Lower leg skin (tissue), 4 donors: Measurements from ENCODE around the gene RPL36A. TPM values are rescaled to one million over a fixed set of nuclear protein-coding genes. Genes with fewer than 3 reads are reported as not detected.

Experiments
- DNase-seq, 2 donors: peaks; one replicate each; pipeline ENCODE4 v3.0.0-alpha.2; 2019; ENCODE audit warnings: low spot score in 2 of 2
- H3K4me3 ChIP-seq: fragments of 200-600 bp; sonication (generic); 2 replicates; pipeline ENCODE4 v1.5.1; 2017; ENCODE audit warnings: mild to moderate bottlenecking, low read depth; ENCODE audit not compliant: poor library complexity, severe bottlenecking
- POLR2A ChIP-seq, 2 donors: fragments of 450-650 bp; IDR thresholded peaks; one replicate each; pipeline ENCODE4 v1.6.1; 2016 to 2017; ENCODE audit warnings: antibody characterized with exemption in 2 of 2, mild to moderate bottlenecking in 1 of 2, moderate library complexity in 1 of 2
- WGBS, 2 donors: methylation state at CpG; one replicate each; pipeline ENCODE4 v1.1.5; 2018; 5-methylcytosine and 5-hydroxymethylcytosine counted together
- intact Hi-C: fragments of 100-400 bp; cut with DNase I; formaldehyde crosslinking; loops from one replicate; pipeline ENCODE4 v1.15.0; 2023; ENCODE audit warnings: low total_unique reads
- total RNA-seq, 4 donors: library from RNA; depleted of rRNA; stranded (reverse); fragments of >200 nt; gene quantifications; one replicate each; pipeline ENCODE4 v1.1.0, GENCODE V29; 2016
- TF ChIP-seq, protein P1 (sequence below), 3 donors: fragments of 450-650 bp; IDR thresholded peaks; one replicate each; pipeline ENCODE4 v1.5.1; 2016; ENCODE audit warnings: antibody characterized with exemption in 3 of 3, mild to moderate bottlenecking in 3 of 3, moderate library complexity in 2 of 3

The RPL36A gene
- total RNA-seq = 1,000 to 10,000 TPM; 1,158 to 5,300 (median 1,747) TPM

DNA sequence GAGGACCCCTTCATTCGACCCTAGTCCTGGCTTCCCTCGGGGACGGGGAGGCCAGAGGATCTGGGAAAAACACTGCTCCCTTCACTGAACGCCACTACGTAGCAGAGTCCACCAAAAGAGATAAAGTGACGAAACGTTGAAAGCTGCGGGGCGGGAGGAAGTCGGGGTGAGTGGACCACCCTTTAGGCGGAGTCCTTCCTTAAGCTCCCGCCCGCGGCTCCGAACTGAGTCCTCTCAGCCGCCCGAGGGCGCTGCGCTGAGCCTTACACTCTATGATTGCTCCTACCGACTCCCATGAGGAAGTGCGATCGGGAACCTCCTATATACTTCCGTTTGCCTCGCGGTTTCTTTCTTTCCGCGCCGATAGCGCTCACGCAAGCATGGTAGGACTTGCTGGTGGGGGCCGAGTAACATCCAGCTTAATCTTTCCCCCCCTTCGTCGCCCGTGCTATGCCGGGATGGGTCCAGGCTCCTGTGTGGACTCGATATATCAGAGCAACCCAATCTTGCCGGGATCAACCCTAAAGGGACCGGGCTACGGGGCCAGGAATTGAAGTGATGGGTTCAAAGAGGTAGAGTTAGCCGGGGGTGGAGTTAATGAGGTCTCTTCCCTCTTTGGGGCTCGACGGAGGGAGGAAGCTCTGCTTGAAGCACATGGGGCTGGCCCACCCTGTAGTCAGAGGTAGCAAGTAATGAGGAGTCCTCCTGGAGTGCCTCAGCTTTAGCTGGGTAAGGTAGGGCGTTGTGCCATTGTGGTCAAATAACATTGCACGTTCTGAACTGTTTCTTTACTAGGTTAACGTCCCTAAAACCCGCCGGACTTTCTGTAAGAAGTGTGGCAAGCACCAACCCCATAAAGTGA, at the start of gene RPL36A:
RPL36A (plus strand) TSS at position 348 of the 862 bp plus-strand sequence; CDS start at position 381, 33 bp downstream.
- WGBS, 2 donors = 2 to 45% methylated on average over 30 to 47 of the region's 47 CpGs
- peak within 1 kb of the TSS; percentile 42 for H3K4me3 ChIP-seq
- peak; percentile 83 to 97 for DNase-seq

DNA sequence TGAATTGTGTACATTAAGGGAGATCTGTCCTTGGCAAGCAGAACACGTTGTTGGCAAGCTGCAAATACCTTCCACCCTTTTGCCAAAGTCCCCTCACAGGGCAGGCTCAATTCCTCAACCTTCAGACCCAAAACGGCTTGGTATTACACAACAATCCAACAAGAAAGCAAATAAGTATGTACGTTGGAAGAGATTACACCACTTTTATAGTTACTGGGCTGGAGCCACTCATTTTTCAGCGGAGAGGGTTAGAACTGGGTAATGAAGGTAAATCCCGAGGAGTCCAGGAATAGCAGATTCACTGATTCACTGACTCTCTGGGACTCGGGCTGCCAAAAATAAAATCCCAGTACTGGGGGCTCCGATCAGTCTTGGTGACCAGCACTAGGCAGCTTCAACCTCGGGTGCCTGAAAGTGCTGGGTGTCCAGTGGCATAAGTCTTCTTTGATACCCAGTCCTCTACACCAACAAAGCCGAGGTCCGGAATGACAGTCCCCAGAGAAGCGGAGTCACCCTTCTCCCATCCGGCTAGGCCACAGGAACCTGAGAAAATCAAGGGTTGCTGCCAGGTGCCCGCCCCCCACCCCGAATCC, 42.9 kb upstream of the RPL36A start:
- DNase-seq = no peak
- peak overlapping the region; percentile 38 for H3K4me3 ChIP-seq
- 0 to 28% methylated on average over 12 to 14 of the region's 14 CpGs for WGBS, 2 donors
- TF ChIP-seq, protein P1, sequence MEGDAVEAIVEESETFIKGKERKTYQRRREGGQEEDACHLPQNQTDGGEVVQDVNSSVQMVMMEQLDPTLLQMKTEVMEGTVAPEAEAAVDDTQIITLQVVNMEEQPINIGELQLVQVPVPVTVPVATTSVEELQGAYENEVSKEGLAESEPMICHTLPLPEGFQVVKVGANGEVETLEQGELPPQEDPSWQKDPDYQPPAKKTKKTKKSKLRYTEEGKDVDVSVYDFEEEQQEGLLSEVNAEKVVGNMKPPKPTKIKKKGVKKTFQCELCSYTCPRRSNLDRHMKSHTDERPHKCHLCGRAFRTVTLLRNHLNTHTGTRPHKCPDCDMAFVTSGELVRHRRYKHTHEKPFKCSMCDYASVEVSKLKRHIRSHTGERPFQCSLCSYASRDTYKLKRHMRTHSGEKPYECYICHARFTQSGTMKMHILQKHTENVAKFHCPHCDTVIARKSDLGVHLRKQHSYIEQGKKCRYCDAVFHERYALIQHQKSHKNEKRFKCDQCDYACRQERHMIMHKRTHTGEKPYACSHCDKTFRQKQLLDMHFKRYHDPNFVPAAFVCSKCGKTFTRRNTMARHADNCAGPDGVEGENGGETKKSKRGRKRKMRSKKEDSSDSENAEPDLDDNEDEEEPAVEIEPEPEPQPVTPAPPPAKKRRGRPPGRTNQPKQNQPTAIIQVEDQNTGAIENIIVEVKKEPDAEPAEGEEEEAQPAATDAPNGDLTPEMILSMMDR (IDR thresholded peaks at IDR 0.05) = no peak
- TF ChIP-seq POLR2A (IDR thresholded peaks at IDR 0.05) = no peak
- intact Hi-C loops = no loop called here

More for the DNA sequence above, at the start of gene RPL36A:
- peak in 1 of 2 donors; percentile 55 for TF ChIP-seq POLR2A (IDR thresholded peaks at IDR 0.05)
- TF ChIP-seq, protein P1 (IDR thresholded peaks at IDR 0.05) = no peak
- intact Hi-C loops = no loop called here

DNA sequence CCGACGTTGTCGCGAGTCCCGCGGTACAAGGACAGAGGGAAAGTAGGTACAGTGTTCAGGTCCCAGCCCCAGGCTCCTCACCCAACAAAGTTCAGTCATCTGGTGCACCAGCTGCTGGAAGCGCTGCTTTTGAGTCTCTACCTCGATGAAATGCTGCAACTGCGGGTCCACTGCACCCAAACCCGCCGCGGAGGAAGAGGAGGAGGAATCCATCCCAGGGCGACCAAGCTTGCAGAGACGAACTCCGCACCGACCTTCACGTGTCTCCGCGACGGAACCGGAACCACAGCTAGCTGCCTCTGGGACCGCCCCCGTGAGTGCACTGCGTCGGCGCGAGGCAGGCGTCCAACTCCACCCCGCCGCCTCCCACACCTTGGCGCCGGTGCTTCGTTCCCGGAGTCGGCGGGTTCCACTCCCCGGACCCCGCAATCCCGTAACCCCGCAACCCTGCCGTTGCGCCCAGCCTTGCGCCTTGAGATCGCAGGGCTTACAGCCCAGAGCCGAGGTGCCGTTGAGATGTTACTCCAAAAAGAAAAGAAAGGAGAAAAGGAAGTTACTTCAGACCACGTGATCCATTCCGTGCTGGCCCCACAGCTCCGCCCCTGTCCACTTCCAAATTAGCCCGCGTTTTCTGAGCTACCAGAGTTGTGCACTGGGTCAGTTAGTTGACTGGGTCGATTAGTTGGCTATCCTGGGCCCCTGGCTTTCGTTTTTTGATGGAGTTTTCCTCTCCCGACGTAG, 42.2 kb upstream of the RPL36A start, which contains the start of gene TIMM8A:
TIMM8A (minus strand) TSS at position 291 of the 741 bp plus-strand sequence; CDS start at position 213, 78 bp downstream.
- no peak for TF ChIP-seq POLR2A (IDR thresholded peaks at IDR 0.05)
- TF ChIP-seq, protein P1 (IDR thresholded peaks at IDR 0.05) = no peak
- peak within 1 kb of the TSS; percentile 38 for H3K4me3 ChIP-seq
- 1 to 29% methylated on average over 24 to 39 of the region's 55 CpGs for WGBS, 2 donors
- peak; percentile 70 to 95 for DNase-seq
- intact Hi-C loops = no loop called here

DNA sequence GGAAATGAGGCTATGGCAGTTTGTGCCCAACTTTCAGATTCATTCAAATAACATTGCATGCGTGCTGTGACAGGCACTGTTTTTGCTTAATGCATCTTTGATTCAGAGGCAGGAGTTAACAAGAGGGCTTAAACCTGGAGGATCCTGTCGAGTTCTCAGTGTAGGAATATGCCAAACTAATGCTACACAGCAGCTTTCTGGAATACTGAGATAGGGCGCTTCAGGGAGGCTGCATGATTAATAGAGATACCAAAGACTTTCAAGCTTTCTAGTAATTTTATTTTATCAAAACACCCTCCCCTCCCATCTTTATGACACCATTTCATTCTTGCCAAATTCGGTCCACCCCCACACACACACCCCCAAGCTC, 41.6 kb upstream of the RPL36A start:
- 14 to 32% methylated on average over 4 of the region's 4 CpGs for WGBS, 2 donors
- TF ChIP-seq, protein P1 (IDR thresholded peaks at IDR 0.05) = no peak
- TF ChIP-seq POLR2A (IDR thresholded peaks at IDR 0.05) = no peak
- DNase-seq = no peak
- intact Hi-C loops = no loop called here
- H3K4me3 ChIP-seq = peak overlapping the region; percentile 38

DNA sequence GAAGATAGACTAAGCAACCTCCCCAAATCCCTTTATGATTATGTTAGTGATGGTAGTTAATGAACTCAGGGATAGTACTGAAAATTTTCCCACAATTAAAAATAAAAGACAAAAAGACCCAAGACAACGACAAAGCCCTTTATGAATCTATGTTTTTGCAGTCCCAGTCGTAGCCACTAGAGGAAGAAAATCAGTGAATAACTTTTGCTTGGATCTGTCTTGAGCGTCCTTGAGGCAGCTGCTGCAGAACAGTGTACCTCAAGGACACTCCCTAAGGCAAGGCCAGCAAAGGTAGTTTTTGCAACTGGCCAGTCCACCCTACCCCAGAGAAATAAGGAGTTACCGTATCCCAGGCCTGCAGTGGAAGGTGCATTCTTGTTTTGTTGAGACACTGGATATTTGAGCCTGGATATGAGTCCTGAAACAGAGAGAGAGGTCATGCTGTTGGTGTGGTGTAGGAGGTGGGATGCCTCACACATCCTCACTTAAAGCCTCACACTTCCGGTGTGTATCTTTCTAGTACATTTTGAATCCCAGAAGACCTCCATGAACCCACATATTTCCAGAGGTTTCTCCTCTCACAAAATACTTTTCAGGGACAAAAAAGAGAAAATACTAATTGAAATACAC, 33.5 kb upstream of the RPL36A start:
- TF ChIP-seq, protein P1 (IDR thresholded peaks at IDR 0.05) = no peak
- TF ChIP-seq POLR2A (IDR thresholded peaks at IDR 0.05) = no peak
- DNase-seq = no peak
- no peak overlapping the region for H3K4me3 ChIP-seq
- intact Hi-C loops = no loop called here
- WGBS, 2 donors = 59 to 64% methylated on average over 5 of the region's 5 CpGs
